ENCODE measurements around the gene TARM1. TPM values are rescaled to one million over a fixed set of nuclear protein-coding genes. Genes with fewer than 3 reads are reported as not detected.

TARM1 gene
- total RNA-seq, 1 donor from 2014 or later: not detected

DNA sequence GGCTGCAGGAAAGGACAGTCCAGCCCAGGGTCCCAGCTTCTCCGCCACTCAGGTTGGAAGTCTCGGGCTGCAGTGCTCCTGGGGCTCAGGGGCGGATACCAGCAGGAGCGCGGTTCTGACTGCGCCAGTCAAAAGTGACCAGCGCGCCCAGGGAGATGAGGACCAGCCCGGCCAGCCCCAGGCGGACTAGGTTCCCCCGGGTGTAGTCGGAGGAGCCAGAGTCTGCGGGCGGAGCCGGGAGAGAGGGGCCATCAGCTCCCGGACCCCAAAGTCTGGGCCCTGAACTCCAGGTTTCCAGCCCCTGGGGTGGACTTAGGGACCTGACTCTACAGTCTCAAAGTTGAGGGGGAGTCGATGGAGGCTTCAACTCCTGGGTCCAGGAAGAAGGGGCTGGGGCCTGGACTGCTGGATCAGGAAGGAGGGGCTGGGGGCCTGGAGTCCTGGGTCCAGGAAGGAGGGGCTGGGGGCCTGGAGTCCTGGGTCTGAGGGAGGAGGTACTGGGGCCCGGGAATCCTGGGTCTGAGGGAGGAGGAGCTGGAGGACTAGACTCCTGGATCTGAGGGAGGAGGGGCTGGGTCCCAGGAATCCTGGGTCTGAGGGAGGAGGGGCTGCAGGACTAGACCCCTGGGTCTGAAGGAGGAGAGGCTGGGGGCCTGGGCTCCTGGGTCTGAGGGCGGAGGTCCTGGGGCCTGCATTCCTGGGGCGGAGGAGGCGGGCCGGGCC, 14.1 kb upstream of the TARM1 start:
- Histone ChIP-seq H3K4me2 (peak overlapping the region; percentile 74), H3K27ac (no peak overlapping the region), H3K9me3 (ENCODE audit: low read depth) (no peaks in the 10 kb centered on the region), H3K79me2 (ENCODE audit: low read depth) (no peaks in the 10 kb centered on the region), H3K36me3 (no peaks in the 10 kb centered on the region), H4K20me1 (ENCODE audit: low read depth) (no peaks in the 10 kb centered on the region), H3K9ac (no peak overlapping the region), H3K4me1 (no peaks in the 10 kb centered on the region), H3F3A (ENCODE audit: low read depth) (no peaks in the 10 kb centered on the region), H2AFZ (replicated peaks) (peak overlapping the region; percentile 89), H3K4me3 (peak overlapping the region; percentile 40), H3K27me3 (peaks cover 42% of the 10 kb centered on the region)
- Mint-ChIP-seq H3K27ac (no peak overlapping the region), H3K4me3 (no peak overlapping the region), H3K4me1 (peaks cover 6% of the 10 kb centered on the region), H3K36me3 (no peaks in the 10 kb centered on the region), H3K9me3 (peaks cover 2% of the 10 kb centered on the region), H3K27me3 (ENCODE audit: insufficient read depth, low read depth) (peaks cover 7% of the 10 kb centered on the region)
- no peak for DNase-seq (ENCODE audit: low spot score)
- TF ChIP-seq EZH2phosphoT487 (IDR thresholded peaks at IDR 0.05) (no peak), EZH2 (IDR thresholded peaks at IDR 0.05) (no peak)
- TF ChIP-seq, protein P1, sequence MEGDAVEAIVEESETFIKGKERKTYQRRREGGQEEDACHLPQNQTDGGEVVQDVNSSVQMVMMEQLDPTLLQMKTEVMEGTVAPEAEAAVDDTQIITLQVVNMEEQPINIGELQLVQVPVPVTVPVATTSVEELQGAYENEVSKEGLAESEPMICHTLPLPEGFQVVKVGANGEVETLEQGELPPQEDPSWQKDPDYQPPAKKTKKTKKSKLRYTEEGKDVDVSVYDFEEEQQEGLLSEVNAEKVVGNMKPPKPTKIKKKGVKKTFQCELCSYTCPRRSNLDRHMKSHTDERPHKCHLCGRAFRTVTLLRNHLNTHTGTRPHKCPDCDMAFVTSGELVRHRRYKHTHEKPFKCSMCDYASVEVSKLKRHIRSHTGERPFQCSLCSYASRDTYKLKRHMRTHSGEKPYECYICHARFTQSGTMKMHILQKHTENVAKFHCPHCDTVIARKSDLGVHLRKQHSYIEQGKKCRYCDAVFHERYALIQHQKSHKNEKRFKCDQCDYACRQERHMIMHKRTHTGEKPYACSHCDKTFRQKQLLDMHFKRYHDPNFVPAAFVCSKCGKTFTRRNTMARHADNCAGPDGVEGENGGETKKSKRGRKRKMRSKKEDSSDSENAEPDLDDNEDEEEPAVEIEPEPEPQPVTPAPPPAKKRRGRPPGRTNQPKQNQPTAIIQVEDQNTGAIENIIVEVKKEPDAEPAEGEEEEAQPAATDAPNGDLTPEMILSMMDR (IDR thresholded peaks at IDR 0.05): no peak

DNA sequence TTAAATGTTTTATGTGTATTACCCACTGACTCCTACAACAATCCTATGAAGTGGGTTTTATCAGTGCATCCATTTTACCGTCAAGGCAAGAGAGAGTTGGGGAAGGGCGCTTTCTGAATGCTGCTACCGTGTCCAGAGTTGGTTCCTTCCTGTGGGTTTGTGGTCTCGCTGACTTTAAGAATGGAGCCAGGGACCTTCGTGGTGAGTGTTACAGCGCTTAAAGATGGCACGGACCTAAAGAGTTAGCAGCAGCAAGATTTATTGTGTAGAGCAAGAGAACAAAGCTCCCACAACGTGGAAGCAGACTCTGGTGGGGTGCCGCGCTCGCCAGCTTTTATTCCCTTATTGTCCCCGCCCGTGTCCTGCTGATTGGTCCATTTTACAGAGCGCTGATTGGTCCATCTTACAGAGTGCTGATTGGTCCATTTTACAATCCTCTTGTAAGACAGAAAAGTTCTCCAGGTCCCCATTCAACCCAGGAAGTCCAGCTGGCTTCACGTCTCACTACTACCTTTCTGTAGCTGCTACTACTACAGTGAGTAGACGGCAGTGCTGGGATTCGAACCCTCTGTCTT, 13.3 kb upstream of the TARM1 start:
- peaks cover under 1% of the 10 kb centered on the region for H3F3A ChIP-seq (ENCODE audit: low read depth)
- H3K9me3 ChIP-seq (ENCODE audit: low read depth): no peaks in the 10 kb centered on the region
- Mint-ChIP-seq H3K4me1 (peaks cover 6% of the 10 kb centered on the region), H3K4me3 (peak overlapping the region; percentile 26), H3K36me3 (no peaks in the 10 kb centered on the region), H3K27ac (no peak overlapping the region), H3K9me3 (peaks cover 2% of the 10 kb centered on the region), H3K27me3 (ENCODE audit: insufficient read depth, low read depth) (peaks cover 4% of the 10 kb centered on the region)
- H3K4me2 ChIP-seq: no peak overlapping the region
- no peaks in the 10 kb centered on the region for H3K79me2 ChIP-seq (ENCODE audit: low read depth)
- H3K36me3 ChIP-seq: no peaks in the 10 kb centered on the region
- H2AFZ ChIP-seq (replicated peaks): no peak overlapping the region
- H4K20me1 ChIP-seq (ENCODE audit: low read depth): no peaks in the 10 kb centered on the region
- TF ChIP-seq EZH2 (IDR thresholded peaks at IDR 0.05) (no peak), EZH2phosphoT487 (IDR thresholded peaks at IDR 0.05) (no peak)
- TF ChIP-seq, protein P1 (IDR thresholded peaks at IDR 0.05): no peak
- H3K9ac ChIP-seq: no peak overlapping the region
- H3K27ac ChIP-seq: no peak overlapping the region
- H3K27me3 ChIP-seq: peaks cover 42% of the 10 kb centered on the region
- no peak overlapping the region for H3K4me3 ChIP-seq
- peaks cover 2% of the 10 kb centered on the region for H3K4me1 ChIP-seq
- no peak for DNase-seq (ENCODE audit: low spot score)

DNA sequence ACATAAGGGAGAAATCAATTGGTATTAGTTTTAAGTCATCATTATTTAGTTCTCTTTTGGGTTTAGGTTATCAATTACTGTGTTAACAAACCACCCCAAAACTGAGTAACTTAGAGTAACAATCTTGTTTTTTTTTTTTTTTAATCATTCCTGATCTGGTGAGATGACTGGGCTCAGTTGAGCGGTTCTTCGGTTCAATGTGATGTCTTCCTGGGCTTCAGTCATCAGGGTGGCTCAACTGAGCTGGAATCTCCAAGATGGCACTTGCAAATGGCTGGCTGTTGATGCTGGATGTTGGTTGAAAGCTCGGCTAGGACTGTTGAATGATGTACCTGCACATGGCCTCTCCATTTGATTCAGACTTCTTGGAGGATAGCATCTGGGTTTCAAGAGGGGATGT, 3.2 kb upstream of the TARM1 start:
- Histone ChIP-seq H3K79me2 (ENCODE audit: low read depth) (no peaks in the 10 kb centered on the region), H3K9me3 (ENCODE audit: low read depth) (no peaks in the 10 kb centered on the region), H3F3A (ENCODE audit: low read depth) (peaks cover under 1% of the 10 kb centered on the region), H3K4me2 (no peak overlapping the region), H2AFZ (replicated peaks) (no peak overlapping the region), H3K36me3 (no peaks in the 10 kb centered on the region), H3K4me3 (no peak overlapping the region), H3K27me3 (no peaks in the 10 kb centered on the region), H3K9ac (no peak overlapping the region), H3K27ac (no peak overlapping the region), H3K4me1 (peaks cover under 1% of the 10 kb centered on the region), H4K20me1 (ENCODE audit: low read depth) (no peaks in the 10 kb centered on the region)
- no peak for DNase-seq (ENCODE audit: low spot score)
- Mint-ChIP-seq H3K4me1 (no peaks in the 10 kb centered on the region), H3K4me3 (no peak overlapping the region), H3K27ac (no peak overlapping the region), H3K36me3 (no peaks in the 10 kb centered on the region), H3K27me3 (ENCODE audit: insufficient read depth, low read depth) (peaks cover 4% of the 10 kb centered on the region), H3K9me3 (peaks cover 10% of the 10 kb centered on the region)
- no peak for TF ChIP-seq EZH2phosphoT487 (IDR thresholded peaks at IDR 0.05)
- TF ChIP-seq, protein P1 (IDR thresholded peaks at IDR 0.05): no peak
- no peak for TF ChIP-seq EZH2 (IDR thresholded peaks at IDR 0.05)

Data from neural progenitor cell (in vitro differentiated cells).